ENCODE results near the gene JPH2.

JPH2 gene

DNA sequence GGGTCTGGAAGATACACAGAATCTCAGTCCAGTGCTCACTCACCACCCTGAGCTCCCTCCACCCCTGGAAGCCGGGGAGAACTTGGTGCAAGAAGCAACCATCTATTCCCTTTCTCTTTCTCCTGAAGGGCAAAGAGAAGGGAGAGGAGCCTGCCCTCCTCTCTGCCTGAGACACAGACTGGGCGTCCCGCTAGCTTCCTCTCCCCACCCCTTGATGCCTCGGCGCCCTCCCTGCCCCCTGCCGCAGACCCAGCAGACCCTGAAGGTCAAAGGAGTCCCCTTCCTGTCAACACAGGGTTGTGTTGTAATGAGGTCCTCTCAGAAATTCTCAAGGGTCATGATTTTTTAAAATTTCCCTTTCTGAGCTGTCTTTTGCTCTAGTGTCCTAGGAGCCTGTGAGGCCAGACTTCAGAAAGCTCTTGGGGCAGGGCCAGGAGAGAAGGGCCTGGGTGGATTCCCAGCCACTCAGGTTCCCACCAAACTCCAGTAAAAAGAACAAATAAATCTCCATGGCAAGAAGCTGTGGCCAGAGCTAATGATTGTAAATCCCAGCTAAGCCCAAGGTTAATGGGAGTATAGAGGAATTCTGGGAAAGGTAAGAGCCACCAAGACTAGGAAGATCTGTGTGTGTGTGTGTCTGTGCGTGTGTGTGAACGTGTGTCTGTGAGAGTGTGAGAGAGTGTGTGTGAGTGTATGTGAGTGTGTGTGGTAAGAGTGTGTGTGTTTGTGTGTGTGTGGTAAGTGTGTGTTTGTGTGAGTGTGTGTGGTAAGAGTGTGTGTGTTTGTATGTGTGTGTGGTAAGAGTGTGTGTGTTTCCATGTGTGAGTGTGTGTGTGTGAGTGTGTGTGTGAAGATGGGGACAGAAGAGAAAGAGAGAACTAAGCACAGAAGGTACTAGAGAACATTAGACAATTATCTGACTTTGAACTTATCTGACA lies 1.1 kb upstream of the JPH2 start:
- peak in 1 of 58 donors; percentile 4 for DNase-seq

GRCh38 chr20:44186674-44187053 lies 324 bp downstream of the JPH2 start:
- DNase-seq, result no peak

DNA sequence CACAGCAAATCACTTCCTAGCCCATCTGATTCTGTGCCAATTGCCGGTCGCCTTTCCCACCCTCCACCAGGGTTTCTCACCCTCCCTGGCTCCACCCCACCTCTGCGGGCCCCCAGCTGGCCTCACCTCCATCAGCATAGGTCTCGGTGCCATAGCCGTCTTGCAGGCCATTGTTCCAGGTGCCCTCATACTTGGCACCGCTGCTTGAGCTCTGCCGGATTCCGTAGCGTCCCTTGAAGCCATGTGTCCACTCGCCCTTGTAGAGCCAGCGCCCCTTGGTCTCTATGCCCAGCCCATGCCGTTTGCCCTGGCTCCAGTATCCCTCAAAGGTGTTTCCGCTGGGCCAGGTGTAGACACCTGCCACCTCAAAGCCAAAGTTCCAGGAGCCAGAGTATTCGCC lies 787 bp downstream of the JPH2 start:
- DNase-seq, result no peak

GRCh38 chr20:44185574-44185973 lies 1.4 kb downstream of the JPH2 start:
- DNase-seq, result no peak

GRCh38 chr20:44183282-44183681 lies 3.7 kb downstream of the JPH2 start:
- DNase-seq, result no peak

DNA sequence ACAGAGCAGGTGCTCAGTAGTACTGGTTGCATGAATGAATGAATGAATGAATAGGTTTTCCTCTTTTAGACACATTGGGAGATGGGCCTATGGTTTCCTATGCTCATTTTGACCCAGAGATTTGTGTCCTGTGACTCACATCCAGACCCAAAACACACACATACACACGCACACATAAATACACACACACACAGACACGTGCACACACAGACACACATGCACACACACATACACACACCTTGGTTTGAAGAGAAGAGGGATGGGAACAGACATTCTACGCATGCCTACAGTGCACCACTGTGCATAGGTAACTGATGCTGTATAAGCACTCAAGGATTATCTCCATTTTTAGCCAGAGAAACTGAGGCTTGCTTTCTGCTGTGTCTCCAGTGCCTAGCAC lies 4.1 kb downstream of the JPH2 start:
- DNase-seq, result no peak

DNA sequence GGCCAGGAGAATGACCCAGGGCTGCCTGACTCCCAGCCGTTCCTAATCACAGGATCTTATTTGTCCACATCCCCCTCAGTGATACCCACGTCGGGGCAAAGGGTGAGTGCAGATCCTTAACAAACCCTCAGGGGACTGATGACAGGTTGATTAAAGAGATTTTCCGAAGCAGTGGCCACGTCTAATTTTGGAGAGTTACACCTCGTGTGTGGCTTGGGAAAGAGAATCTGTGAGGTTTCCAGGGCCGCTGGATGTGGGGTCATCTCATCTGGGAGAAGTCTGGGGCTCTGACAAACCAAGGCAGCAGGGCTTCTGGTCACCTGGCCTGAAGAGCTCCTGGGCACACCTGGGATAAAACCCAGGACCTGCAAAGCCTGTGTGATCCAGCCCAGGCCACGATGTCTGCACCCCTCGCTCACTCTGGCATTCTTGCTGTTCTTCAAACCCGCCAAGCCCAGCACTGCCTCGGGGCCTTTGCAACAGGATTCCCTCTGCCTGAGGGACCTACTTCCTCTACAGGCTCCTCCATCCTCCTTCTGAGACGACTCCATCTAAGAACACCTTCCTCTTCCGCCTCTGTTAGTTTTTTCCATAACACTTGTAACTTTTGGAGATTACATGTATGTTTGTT lies 4.7 kb downstream of the JPH2 start:
- no peak for DNase-seq

GRCh38 chr20:44181611-44182010 lies 5.4 kb downstream of the JPH2 start:
- DNase-seq, result no peak

DNA sequence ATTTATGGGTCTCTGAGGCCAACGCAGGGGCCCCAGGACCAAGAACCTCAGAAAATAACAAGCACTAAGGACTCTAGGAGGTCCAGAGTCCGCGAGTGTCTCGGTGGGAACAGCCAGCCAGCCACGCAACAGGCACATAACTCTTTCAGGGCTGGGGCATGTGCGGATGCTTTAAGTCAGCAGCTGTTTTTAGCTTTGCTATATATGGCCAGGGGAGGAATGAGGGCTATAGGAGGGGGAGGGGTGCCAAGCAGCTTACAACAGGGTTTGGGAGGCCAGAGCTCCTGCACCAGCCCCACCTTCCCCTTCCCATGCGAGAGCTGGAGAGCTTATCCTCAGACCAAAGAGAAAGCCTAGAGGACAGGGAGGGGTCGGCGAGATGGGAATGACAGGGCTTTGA lies 6.2 kb downstream of the JPH2 start:
- no peak for DNase-seq

DNA sequence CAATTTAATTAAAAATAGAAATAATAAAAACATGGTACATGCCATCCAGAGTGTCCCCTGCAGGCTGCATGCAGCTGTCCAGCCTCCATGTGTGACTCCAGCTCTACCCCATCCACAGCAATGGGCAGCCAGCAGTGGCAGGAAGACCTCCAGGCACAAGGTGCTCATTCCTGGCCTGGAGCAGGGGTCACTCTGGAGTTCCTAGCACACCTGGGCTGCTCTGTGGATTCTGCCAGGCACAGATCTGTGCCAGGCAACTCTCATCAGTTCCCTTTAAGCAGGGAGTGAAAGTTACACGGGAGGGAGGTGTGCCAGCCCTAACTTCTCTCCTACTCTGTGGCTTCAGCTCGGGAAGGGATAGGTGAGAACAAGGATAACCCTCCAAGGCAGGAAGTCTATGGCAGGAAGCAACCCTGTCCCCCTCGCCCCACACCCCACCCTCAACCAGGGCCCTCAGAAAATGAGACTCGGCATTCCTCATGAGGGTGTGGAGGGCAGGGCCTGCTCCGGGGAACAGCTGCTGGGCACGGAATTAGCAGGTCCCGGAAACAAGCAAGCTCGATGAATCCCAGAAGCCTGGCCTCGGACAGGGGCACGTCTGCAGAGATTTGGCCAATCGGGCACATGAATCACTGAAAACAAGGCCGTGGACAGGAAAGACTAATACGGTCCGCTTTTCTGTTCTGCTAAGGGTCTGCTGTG lies 10.0 kb downstream of the JPH2 start:
- DNase-seq, result no peak

GRCh38 chr20:44174996-44175765 lies 11.8 kb downstream of the JPH2 start:
- DNase-seq, result no peak

DNA sequence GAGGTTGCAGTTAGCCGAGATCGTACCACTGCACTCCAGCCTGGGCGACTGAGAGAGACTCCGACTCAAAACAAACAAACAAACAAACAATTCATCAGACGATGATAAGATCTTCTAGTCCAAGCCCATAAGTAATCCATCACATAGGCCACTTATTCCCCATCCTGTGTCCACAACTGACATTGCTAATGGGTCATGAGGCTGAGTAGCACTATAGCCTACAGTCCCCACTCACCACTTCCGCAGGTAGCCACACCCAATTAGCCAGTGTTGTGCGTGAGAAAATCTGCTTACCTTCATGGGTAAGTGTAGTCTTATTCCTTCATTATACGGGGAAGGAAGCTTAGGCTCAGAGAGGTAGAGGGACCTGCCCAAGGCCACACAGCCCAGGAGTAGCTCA lies 13.1 kb downstream of the JPH2 start:
- DNase-seq, result no peak

DNA sequence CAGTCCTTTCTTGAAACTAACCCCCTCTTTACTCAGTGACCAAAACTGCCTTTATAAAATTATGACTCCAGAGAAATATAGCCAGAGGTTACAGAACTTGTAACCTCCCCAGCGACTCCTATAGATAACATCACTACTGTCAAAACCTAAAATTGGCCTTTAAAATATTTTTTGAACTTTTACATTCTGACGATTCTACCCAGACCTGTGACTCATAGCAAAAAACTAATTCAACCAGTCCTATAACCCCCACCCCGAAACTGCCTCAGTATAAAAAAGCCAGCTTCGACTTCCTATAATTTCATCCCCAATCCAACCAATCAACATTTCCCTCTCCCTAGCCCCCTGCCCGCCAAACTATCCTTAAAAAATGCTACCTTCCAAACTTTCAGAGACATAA lies 13.9 kb downstream of the JPH2 start:
- no peak for DNase-seq

DNA sequence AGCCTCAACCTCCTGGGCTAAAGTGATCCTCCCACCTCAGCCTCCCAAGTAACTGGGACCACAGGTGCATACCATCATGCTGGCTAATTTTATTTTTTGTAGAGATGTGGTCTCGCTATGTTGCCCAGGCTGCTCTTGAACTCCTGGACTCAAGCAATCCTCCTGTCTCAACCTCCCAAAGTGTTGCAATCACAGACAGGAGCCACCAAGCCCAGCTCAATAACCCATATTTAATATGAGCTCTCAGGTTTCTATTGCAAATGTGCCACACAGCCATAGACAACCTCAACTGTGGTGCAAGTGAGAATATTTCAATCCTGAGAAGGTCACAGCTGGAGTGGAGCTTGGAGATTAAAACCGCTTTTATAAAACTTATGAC lies 14.4 kb downstream of the JPH2 start:
- DNase-seq, result no peak

- no peak for DNase-seq
Observed at GRCh38 chr20:44171775-44172571, 15.0 kb downstream of the JPH2 start.

DNA sequence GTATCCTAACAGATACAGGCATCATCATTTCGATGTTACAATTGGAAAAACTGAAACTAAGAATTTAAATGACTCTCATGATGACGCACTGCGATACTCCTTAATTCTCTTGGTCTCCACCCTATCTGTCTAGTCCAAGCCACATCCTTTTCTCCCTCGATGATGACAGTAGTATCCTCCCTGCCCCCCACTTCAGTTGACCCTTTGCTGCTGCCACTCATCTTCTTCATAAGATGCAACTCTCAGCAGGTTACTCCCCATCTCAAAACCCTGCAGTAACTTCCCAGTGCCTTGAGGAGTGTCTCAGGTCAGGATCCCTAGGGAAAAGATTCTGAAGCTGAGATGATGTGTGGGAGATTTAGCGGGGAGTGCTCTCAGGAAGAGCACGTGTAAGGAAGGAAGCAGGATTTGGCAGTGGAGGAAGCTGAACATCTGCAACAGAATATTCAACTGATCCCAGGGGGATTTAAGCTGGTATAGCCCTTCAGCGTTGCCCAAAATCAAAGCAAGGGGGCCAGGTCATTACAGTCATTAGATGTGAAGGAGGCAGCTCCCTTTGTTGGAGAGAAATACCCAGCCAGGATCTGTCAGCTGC lies 16.1 kb downstream of the JPH2 start:
- DNase-seq, result no peak

DNA sequence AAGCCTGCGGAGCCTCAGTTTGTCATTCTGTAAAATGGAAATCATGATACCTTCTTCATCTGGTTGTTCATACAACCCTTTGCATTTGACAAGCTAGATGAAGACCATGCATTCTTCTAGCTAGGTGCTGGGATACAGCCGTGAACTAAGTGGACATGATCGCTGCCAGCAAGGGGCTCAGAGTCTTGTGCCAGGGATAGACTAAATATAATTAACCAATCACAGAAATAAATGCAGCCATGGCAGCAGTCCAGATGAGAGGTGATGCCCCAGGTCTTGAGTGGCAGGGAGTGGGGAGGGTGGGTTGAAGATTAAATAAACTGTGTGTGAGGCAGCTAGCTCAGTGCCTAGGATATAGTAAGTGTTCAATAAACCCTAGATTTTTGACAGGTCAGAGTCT lies 19.3 kb downstream of the JPH2 start:
- no peak for DNase-seq

GRCh38 chr20:44166477-44166876 lies 20.5 kb downstream of the JPH2 start:
- DNase-seq, result no peak

- DNase-seq, result no peak
Observed at GRCh38 chr20:44166008-44166407, 21.0 kb downstream of the JPH2 start.

DNA sequence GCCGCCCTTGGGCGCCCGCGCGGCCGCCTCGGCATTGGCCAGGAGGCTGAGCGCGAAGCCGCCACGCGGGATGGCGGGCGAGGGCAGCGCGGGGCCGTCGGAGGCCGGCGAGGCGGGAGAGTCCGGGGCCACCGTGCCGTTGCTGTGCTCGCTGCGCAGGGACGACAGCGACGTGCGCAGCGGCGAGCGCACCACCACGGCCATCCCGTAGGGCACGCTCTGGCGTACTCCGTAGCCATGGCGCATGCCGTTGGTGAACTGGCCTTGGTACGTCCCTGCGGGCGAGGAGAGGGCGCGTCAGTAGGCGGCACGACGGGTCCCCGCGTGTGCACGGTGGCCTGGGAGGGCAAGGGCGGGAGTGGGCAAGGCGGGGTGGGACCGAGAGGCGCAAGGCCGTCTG lies 26.9 kb downstream of the JPH2 start:
- no peak for DNase-seq

Measured in anterior cingulate cortex (tissue), 58 donors.